Measurements from ENCODE around the gene TRIM47.
A peak's percentile ranks its signal among the peaks of the same experiment; 100 is the strongest.
"Not testable (repeated sequence)": the region's sequence is repeated elsewhere in the genome, so short reads cannot be mapped to it uniquely, and the experiment has no call there.

The TRIM47 gene

DNA sequence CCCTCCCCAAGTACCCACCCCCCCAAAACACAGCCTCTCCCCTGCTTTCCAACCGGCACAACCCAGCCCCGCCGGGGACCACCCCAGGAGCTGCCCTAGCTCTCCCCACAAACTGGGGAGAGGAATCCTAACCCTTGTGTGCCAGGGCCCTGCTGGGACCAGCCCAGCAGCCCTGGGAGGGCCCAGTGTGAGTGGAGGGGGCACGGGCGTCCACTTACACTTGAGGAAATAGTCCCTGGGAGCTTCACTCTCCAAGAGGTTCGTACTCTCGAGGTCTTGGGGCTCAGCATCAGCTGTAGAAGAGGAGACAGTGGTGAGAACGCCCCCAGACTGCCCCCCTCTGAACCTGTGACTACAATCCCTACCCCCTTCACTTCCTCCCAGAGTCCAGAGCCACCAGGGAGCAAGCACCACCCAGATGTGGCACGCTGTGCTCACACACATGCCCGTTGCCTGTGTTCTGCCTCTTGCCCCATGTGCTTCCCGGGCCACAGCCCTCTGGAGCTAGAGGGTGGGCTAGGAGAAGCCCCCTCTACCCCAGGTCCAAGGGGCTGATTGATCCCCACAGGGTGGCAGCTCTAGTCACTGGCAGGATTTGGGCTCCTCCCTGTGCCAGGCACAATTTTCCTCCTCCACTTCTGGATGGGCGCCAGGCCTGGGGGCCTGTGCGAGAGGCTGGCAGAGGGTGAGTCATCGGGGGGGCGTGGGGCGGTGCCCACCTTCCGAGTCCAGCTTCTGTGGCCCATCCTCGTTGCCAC lies 3.0 kb downstream of the TRIM47 start:
- peak overlapping the region; percentile 93 for H3K27ac Mint-ChIP-seq
- H3K36me3 Mint-ChIP-seq: peaks cover 16% of the 10 kb centered on the region
- no peak for DNase-seq
- CTCF ChIA-PET: interaction anchor here (1.0 to 9.2 kb wide), 10 partner anchors 8 to 48 kb away, joined by 3 to 103 read pairs (median 4); partner anchors contain the start of genes MRPL38, TRIM65, UNC13D and WBP2
- H3K9me3 Mint-ChIP-seq: no peaks in the 10 kb centered on the region
- H3K4me1 Mint-ChIP-seq: peaks cover 56% of the 10 kb centered on the region
- H3K27me3 Mint-ChIP-seq: peaks cover 24% of the 10 kb centered on the region
- peak overlapping the region; percentile 97 for H3K4me3 Mint-ChIP-seq

GRCh38 chr17:75874323-75875181 lies 3.8 kb downstream of the TRIM47 start:
- peak overlapping the region; percentile 55 for H3K27ac Mint-ChIP-seq
- CTCF ChIA-PET: interaction anchor here (1.0 to 9.2 kb wide), 7 partner anchors 13 to 30 kb away, joined by 4 to 103 read pairs (median 8); partner anchors contain the start of genes MRPL38, TRIM65 and WBP2
- H3K9me3 Mint-ChIP-seq: no peaks in the 10 kb centered on the region
- no peak for DNase-seq
- H3K4me1 Mint-ChIP-seq: peaks cover 56% of the 10 kb centered on the region
- H3K27me3 Mint-ChIP-seq: peaks cover 16% of the 10 kb centered on the region
- H3K4me3 Mint-ChIP-seq: no peak overlapping the region
- peaks cover 16% of the 10 kb centered on the region for H3K36me3 Mint-ChIP-seq

- Mint-ChIP-seq H3K36me3 (peaks cover 16% of the 10 kb centered on the region), H3K27ac (peak overlapping the region; percentile 97), H3K4me1 (peaks cover 54% of the 10 kb centered on the region), H3K4me3 (no peak overlapping the region), H3K27me3 (peaks cover 10% of the 10 kb centered on the region), H3K9me3 (no peaks in the 10 kb centered on the region)
- CTCF ChIA-PET: interaction anchor here (1.0 to 4.8 kb wide), 5 partner anchors 12 to 126 kb away, joined by 3 to 31 read pairs (median 5); partner anchors contain the start of gene TRIM65
- no peak for DNase-seq
Observed at GRCh38 chr17:75873587-75874322, 4.6 kb downstream of the TRIM47 start.

DNA sequence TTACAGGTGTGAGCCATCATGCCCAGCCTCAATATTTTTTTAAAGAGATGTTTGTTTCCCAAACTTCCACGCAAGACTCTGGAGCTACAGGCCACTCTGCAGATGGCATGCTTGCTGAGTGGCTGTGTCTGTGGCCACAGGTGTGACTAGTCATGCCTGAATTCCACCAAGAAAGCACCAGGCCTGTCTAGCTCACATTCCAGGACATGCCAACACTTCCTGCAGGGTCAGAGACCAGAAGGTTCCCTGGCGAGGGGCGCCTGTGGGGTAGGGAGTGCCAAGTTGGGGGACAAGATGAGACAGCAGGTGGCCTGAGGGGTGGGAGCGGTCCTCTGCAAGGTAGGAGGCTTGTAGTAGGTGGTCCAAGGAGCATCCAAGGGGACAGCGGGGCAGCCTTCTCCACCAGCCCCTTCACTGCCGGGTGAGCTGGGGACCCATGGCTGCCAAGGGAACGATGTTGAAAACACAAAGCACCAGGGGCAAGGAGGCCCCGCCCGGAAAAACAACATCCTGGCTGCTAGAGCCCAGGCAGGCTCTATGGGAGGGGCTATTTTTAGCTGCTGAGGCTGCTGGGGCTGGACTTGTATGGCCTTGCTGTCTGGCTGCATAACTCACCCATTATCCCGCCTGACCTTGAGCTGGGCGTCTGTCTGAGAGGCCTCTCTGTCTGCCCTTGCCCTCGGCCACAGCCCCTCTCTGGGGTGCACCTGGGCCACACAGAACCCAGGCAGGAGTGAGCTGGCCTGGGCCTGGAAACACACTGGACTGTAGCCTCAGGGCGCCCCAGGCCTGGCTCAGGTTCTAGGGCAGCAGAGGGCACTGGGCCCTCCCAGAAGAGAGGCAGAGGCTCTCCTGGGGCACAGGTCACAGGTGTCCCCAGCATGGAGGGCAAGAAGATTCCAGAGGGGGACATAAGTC lies 5.7 kb downstream of the TRIM47 start:
- peak; percentile 89 for DNase-seq
- Mint-ChIP-seq H3K27ac (peak overlapping the region; percentile 97), H3K4me3 (peak overlapping the region; percentile 28), H3K9me3 (no peaks in the 10 kb centered on the region), H3K36me3 (peaks cover 16% of the 10 kb centered on the region), H3K4me1 (peaks cover 50% of the 10 kb centered on the region), H3K27me3 (peaks cover 4% of the 10 kb centered on the region)
- CTCF ChIA-PET: interaction anchor here (0.6 to 4.8 kb wide), 6 partner anchors 11 to 262 kb away, joined by 3 to 31 read pairs (median 4); partner anchors contain the start of gene TRIM65

- not testable (repeated sequence) for DNase-seq, H3K27ac Mint-ChIP-seq, H3K9me3 Mint-ChIP-seq, H3K36me3 Mint-ChIP-seq, H3K4me3 Mint-ChIP-seq, H3K27me3 Mint-ChIP-seq
- H3K4me1 Mint-ChIP-seq: peaks cover 34% of the 10 kb centered on the region
- CTCF ChIA-PET: interaction anchor here (1.0 to 4.8 kb wide), 2 partner anchors 9 to 26 kb away, joined by 3 to 31 read pairs; partner anchors contain the start of gene TRIM65
Observed at GRCh38 chr17:75870228-75870627, 8.2 kb downstream of the TRIM47 start.

DNA sequence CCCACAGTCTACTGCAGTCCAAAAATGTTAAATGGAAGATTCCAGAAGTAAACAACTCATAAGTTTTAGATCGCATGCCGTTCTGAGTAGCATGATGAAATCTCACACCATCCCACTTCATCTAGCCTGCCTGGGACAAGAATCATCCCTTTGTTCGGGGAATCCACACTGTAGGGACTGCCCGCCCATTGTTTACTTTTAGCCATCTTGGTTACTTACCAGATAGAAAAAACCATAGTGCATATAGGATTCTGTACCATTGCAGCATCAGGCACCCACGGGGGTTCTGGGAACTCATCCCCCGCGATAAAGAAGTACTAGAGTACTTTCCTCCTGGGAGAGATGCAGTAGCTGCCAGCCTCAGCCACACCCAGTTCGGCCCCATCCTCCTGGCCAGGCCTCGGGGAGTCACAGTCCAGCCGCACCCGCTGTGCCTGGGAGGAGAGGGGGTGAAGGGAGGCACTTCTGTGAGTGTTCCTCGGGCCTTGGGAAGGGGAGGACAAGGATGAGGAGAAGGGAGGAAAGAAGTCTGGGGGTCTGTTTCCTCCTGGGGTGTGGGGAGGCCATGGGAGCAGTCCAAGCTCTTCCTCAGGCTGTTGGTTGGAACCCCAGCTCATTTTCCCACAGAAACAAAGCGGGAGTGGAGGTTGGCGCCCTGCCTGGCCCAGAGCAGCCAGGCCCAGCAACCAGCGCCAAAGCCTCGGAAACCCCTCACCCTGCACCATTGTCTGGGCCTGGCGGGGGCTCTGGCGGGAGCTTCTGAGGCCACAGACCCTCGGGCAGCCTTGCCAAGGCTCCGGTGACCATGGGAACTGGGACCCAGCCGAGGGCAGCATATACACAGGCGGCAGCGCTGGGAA lies 8.9 kb downstream of the TRIM47 start:
- Mint-ChIP-seq H3K27ac (no peak overlapping the region), H3K9me3 (no peaks in the 10 kb centered on the region), H3K36me3 (peaks cover 7% of the 10 kb centered on the region), H3K27me3 (no peaks in the 10 kb centered on the region), H3K4me1 (peaks cover 37% of the 10 kb centered on the region), H3K4me3 (no peak overlapping the region)
- CTCF ChIA-PET: interaction anchor here (1.0 to 4.8 kb wide), 2 partner anchors 8 to 27 kb away, joined by 3 to 31 read pairs; partner anchors contain the start of gene TRIM65
- no peak for DNase-seq

GRCh38 chr17:75868730-75869281 lies 9.6 kb downstream of the TRIM47 start:
- DNase-seq, CTCF ChIA-PET, H3K9me3 Mint-ChIP-seq: not testable (repeated sequence)

DNA sequence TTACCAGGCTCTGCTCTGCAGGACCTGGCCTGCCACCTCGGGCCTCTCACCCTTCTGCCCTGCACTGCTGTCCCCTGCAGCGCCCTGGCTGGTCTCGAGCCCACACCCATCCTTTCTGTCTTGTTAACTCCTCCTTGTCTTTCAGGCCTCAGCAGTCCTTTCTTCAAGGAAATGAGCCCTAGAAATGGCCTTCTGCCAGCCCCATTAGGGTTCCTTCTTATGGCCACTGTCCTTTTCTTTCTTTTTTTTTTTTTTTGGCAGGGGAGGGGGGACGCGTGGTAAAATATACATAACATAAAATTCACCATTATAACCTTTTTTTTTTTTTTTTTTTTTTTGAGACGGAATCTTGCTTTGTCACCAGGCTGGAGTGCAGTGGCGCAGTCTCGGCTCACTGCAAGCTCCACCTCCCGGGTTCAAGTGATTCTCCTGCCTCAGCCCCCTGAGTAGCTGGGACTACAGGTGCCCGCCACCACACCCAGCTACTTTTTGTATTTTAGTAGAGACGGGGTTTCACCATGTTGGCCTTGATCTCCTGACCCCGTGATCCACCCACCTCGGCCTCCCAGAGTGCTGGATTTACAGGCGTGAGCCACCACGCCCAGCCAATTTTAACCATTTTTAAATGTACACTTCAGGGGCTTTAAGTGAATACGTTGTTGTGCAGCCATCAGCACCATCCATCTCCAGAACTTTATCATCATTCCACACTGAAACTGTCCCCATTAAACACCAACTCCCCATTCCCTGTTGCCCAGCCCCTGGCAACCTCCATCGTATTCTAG lies 12.8 kb downstream of the TRIM47 start:
- H3K9me3 Mint-ChIP-seq, DNase-seq, H3K36me3 Mint-ChIP-seq, H3K27me3 Mint-ChIP-seq, H3K4me3 Mint-ChIP-seq: not testable (repeated sequence)
- H3K27ac Mint-ChIP-seq: peak overlapping the region; percentile 91
- peaks cover 30% of the 10 kb centered on the region for H3K4me1 Mint-ChIP-seq
- CTCF ChIA-PET: interaction anchor here (1.1 to 8.8 kb wide), 4 partner anchors 11 to 140 kb away, joined by 4 to 74 read pairs (median 6); partner anchors contain the start of genes UNC13D and WBP2

More at GRCh38 chr17:75868730-75869281, 9.6 kb downstream of the TRIM47 start:
- H3K27ac Mint-ChIP-seq, H3K4me3 Mint-ChIP-seq, H3K36me3 Mint-ChIP-seq, H3K27me3 Mint-ChIP-seq: not testable (repeated sequence)
- peaks cover 41% of the 10 kb centered on the region for H3K4me1 Mint-ChIP-seq

DNA sequence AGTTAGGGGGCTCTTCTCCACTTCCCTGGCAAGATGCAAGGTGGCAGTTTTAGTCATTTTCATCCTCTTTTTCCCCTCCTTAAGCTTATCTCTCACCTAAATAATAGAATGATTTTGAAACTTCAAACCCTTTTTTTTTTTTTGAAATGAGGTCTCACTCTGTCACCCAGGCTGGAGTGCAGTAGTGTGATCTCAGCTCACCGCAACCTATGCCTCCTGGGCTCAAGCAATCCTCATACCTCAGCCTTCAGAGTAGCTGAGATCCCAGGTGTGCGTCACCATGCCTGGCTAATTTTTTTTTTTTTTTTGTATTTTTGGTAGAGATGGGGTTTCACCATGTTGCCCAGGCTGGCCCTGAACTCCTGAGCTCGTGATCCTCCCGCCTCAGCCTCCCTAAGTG lies 13.5 kb downstream of the TRIM47 start:
- peak overlapping the region; percentile 6 for H3K4me3 Mint-ChIP-seq
- H3K27ac Mint-ChIP-seq: peak overlapping the region; percentile 91
- not testable (repeated sequence) for H3K9me3 Mint-ChIP-seq, H3K36me3 Mint-ChIP-seq, H3K27me3 Mint-ChIP-seq
- peaks cover 29% of the 10 kb centered on the region for H3K4me1 Mint-ChIP-seq
- peak; percentile 29 for DNase-seq
- CTCF ChIA-PET: interaction anchor here (0.8 to 8.8 kb wide), 7 partner anchors 10 to 140 kb away, joined by 3 to 74 read pairs (median 5); partner anchors contain the start of genes UNC13D and WBP2

- CTCF ChIA-PET: interaction anchor here (0.8 to 8.8 kb wide), 7 partner anchors 9 to 141 kb away, joined by 3 to 74 read pairs (median 5); partner anchors contain the start of genes UNC13D and WBP2
- Mint-ChIP-seq H3K9me3 (no peaks in the 10 kb centered on the region), H3K4me1 (peaks cover 30% of the 10 kb centered on the region), H3K36me3 (no peaks in the 10 kb centered on the region), H3K27me3 (no peaks in the 10 kb centered on the region), H3K4me3 (peak overlapping the region; percentile 6), H3K27ac (peak overlapping the region; percentile 91)
- peak; percentile 77 for DNase-seq
Observed at GRCh38 chr17:75864448-75864871, 13.9 kb downstream of the TRIM47 start.

DNA sequence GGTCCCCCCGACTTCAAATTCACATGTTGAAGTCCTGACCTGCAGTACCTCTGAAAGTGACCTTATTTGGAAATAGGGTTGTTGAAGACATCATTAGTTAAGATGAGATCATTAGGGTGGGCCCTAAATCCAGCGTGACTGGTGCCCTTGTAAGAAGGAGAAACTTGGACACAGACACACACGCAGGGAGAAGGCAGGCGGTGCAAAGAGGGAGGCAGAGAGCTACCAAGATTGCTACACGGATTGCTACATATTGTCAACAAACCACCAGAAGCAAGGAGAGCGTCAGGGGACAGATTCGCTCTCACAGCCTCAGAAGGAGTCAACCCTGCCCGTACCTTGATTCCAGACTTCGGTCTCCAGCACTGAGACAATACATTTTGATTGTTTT lies 16.5 kb downstream of the TRIM47 start:
- no peak overlapping the region for H3K4me3 Mint-ChIP-seq

More for the DNA sequence above, 16.5 kb downstream of the TRIM47 start:
- Mint-ChIP-seq H3K27me3 (no peaks in the 10 kb centered on the region), H3K4me1 (peaks cover 47% of the 10 kb centered on the region), H3K9me3 (no peaks in the 10 kb centered on the region), H3K36me3 (no peaks in the 10 kb centered on the region), H3K27ac (no peak overlapping the region)
- no peak for DNase-seq
- CTCF ChIA-PET: interaction anchor here (0.8 to 10.6 kb wide), 12 partner anchors 10 to 490 kb away, joined by 3 to 103 read pairs (median 8); partner anchors contain the start of genes GALK1, TRIM47, TRIM65 and UNC13D

All from activated naive CD4-positive, alpha-beta T cell treated with anti-CD3 and anti-CD28 coated beads, Interleukin-2, amount 10 ng/mL, durations not matched to agents 7 days and 5 days (primary cell).